ENCODE data around the gene MCCD1. TPM values are rescaled to one million over a fixed set of nuclear protein-coding genes. Genes with fewer than 3 reads are reported as not detected.
"Not testable (repeated sequence)": the region's sequence is repeated elsewhere in the genome, so short reads cannot be mapped to it uniquely, and the experiment has no call there.

MCCD1 gene
- total RNA-seq, 2 experiments from 2014 or later, result not detected

GRCh38 chr6:31495580-31495979 lies 33.2 kb upstream of the MCCD1 start:
- Mint-ChIP-seq H3K27me3 (no peaks in the 10 kb centered on the region), H3K27ac (peak overlapping the region; percentile 96), H3K4me1 (peaks cover 37% of the 10 kb centered on the region), H3K36me3 (peaks cover 13% of the 10 kb centered on the region), H3K4me3 (peak overlapping the region; percentile 97), H3K9me3 (no peaks in the 10 kb centered on the region)
- DNase-seq (no peak), ATAC-seq (ENCODE audit: low read depth) (no peak)
- POLR2A ChIA-PET, result interaction anchor here (0.6 to 4.1 kb wide), 16 partner anchors 14 to 367 kb away, joined by 3 to 55 read pairs (median 4); partner anchors contain the start of genes ABHD16A, DDX39B, GPANK1 and LST1

DNA sequence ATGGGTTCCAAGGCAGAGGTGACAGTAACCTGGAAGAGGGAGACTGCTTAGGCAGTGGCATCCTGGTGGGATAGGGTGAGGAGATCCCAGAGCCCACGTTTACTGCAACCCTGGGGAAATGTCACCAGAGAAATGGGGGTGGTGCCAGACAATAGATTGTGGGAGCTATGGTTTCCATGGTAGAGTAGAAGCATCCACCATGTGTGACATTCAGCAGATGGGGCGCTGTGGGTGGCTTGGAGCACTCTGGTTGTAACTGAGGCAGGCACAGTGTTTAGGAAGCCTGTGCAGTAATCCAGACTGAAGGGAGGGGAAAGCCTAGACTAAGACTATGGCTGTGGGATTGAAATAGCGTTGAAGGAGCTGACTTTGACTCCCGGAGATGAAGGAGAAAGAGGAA lies 31.9 kb upstream of the MCCD1 start:
- ATAC-seq (ENCODE audit: low read depth); H3K27me3 Mint-ChIP-seq; H3K9me3 Mint-ChIP-seq; DNase-seq: not testable (repeated sequence)
- Mint-ChIP-seq H3K27ac (peak overlapping the region; percentile 87), H3K4me1 (peaks cover 42% of the 10 kb centered on the region), H3K4me3 (peak overlapping the region; percentile 97), H3K36me3 (peaks cover 18% of the 10 kb centered on the region)
- POLR2A ChIA-PET, result interaction anchor here (0.7 to 3.4 kb wide), 5 partner anchors 35 to 454 kb away, joined by 3 to 34 read pairs (median 4); partner anchors contain the start of genes DDX39B and NFKBIL1

DNA sequence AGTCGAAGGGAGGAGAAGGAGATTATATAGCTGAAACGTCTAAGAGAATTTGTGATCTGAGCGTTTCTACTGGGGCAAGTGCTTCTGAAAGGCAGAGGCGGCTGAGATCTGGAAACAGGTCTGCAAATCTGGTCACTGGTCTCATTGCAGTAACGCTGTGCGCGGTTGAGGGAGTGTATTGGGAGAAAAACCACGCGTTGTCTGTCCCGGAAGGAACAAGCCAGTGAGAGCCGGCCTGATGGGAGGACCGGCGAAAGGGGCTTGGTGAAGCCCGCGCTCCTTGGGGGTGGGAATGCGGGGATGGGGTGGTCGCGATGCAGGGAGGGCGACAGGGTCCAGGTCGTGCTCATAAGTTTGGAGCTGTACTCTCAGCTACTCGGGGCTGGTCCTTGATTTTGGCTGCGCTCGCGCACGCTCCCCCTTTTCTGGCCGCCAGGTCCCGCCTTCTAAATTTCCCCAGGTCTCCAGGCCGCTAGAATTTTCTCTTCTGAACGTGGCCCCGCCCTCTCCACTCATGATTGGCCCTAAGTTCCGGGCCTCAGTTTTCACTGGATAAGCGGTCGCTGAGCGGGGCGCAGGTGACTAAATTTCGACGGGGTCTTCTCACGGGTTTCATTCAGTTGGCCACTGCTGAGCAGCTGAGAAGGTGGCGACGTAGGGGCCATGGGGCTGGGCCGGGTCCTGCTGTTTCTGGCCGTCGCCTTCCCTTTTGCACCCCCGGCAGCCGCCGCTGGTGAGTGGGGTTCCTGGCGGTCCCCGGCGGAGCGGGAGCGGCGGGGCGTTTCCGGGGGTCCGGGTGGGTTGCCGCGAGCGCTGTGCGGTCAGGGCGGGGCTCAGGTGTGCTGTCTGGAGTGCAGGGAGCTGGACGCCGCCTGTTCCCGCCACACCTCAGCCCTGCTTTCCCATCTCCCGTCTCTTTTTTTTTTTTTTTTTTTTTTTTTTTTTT lies 31.0 kb upstream of the MCCD1 start, which contains the start of gene MICB:
Gene MICB, plus strand, starts transcription at position 615 of the 946 bp plus-strand sequence. Its CDS starts 49 bp downstream, at position 664.
- POLR2A ChIA-PET, result interaction anchor here (1.0 to 3.4 kb wide), 6 partner anchors 34 to 330 kb away, joined by 3 to 34 read pairs (median 4); partner anchors contain the start of genes DDX39B, HSPA1B and NFKBIL1
- ATAC-seq (ENCODE audit: low read depth), result peak; percentile 71
- H3K9me3 Mint-ChIP-seq, result no peaks in the 10 kb centered on the region
- peak within 1 kb of the TSS; percentile 87 for H3K27ac Mint-ChIP-seq
- H3K4me3 Mint-ChIP-seq, result peak within 1 kb of the TSS; percentile 97
- peaks cover 26% of the 10 kb centered on the region for H3K36me3 Mint-ChIP-seq
- peak; percentile 79 for DNase-seq
- peaks cover 47% of the 10 kb centered on the region for H3K4me1 Mint-ChIP-seq
- no peaks in the 10 kb centered on the region for H3K27me3 Mint-ChIP-seq

DNA sequence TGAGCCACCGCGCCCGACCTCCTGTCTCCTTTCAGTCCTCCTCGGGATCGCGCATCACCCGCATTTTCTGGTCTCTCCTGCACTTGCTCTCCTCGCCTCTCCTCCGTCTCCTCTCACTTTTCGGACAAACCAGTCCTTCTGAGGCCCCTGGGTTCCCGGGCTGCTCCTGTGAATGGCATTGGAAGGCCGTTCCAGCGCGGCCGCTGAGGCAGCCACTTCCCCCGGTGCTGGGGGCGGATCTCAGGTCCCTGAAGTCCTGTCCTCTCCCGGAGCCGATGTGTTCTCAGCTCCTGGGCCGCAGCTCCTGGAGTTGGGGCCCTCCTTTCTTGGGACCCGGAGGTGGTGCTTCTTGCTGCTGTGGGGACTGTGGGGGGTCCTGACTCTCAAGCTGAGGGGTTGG lies 30.0 kb upstream of the MCCD1 start:
- ATAC-seq (ENCODE audit: low read depth), result no peak
- H3K27me3 Mint-ChIP-seq, result no peaks in the 10 kb centered on the region
- peak overlapping the region; percentile 75 for H3K27ac Mint-ChIP-seq
- H3K9me3 Mint-ChIP-seq, result no peaks in the 10 kb centered on the region
- DNase-seq, result no peak
- H3K4me3 Mint-ChIP-seq, result peak overlapping the region; percentile 97
- H3K36me3 Mint-ChIP-seq, result peaks cover 30% of the 10 kb centered on the region
- H3K4me1 Mint-ChIP-seq, result peaks cover 51% of the 10 kb centered on the region
- POLR2A ChIA-PET, result interaction anchor here (1.1 to 3.4 kb wide), 3 partner anchors 40 to 329 kb away, joined by 3 to 34 read pairs (median 4); partner anchors contain the start of genes DDX39B and HSPA1B

DNA sequence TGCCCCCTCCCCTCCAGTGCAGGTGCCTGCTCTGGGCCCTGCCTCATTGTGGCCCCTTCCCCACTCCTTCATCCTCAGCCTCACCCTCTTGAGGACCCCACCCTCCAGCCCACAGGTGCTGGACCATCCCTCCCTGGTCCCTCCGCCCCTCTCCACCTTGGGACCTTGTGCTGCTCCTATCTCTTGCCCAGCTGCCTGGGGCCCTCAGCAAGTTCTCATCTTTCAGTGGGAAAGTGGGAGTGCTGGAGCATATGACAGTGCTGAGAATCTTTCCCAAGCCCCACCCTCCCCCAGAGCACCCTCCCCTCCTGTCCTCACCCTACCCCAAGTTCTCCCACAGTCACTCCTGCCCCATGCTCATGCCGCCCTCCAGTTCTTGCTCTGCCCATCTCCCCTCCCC lies 29.1 kb upstream of the MCCD1 start:
- H3K27me3 Mint-ChIP-seq; DNase-seq; H3K27ac Mint-ChIP-seq; H3K9me3 Mint-ChIP-seq; ATAC-seq (ENCODE audit: low read depth): not testable (repeated sequence)
- Mint-ChIP-seq H3K4me1 (peaks cover 51% of the 10 kb centered on the region), H3K4me3 (peak overlapping the region; percentile 97), H3K36me3 (peaks cover 31% of the 10 kb centered on the region)
- POLR2A ChIA-PET, result interaction anchor here (3.4 kb wide), 1 partner anchor 42 kb away, joined by 34 read pairs; the partner anchor contains the start of gene DDX39B

GRCh38 chr6:31502586-31502985 lies 26.2 kb upstream of the MCCD1 start:
- no peak overlapping the region for H3K27ac Mint-ChIP-seq

GRCh38 chr6:31509036-31509435 lies 19.7 kb upstream of the MCCD1 start:
- not testable (repeated sequence) for DNase-seq, H3K4me3 Mint-ChIP-seq, H3K9me3 Mint-ChIP-seq, H3K4me1 Mint-ChIP-seq, H3K27ac Mint-ChIP-seq, H3K27me3 Mint-ChIP-seq
- peaks cover 35% of the 10 kb centered on the region for H3K36me3 Mint-ChIP-seq
- peak; percentile 33 for ATAC-seq (ENCODE audit: low read depth)
- POLR2A ChIA-PET, result interaction anchor here (1.7 kb wide), 1 partner anchor 14 kb away, joined by 4 read pairs; no protein-coding TSS in a partner anchor

More at GRCh38 chr6:31502586-31502985, 26.2 kb upstream of the MCCD1 start:
- DNase-seq (no peak), ATAC-seq (ENCODE audit: low read depth) (no peak)
- H3K4me3 Mint-ChIP-seq, result no peak overlapping the region
- POLR2A ChIA-PET, result interaction anchor here (0.7 kb wide), 1 partner anchor 8 kb away, joined by 4 read pairs; no protein-coding TSS in a partner anchor
- no peaks in the 10 kb centered on the region for H3K27me3 Mint-ChIP-seq
- no peaks in the 10 kb centered on the region for H3K9me3 Mint-ChIP-seq
- H3K4me1 Mint-ChIP-seq, result peaks cover 43% of the 10 kb centered on the region
- H3K36me3 Mint-ChIP-seq, result peaks cover 39% of the 10 kb centered on the region

GRCh38 chr6:31510007-31510406 lies 18.8 kb upstream of the MCCD1 start:
- Mint-ChIP-seq H3K27me3 (peaks cover 2% of the 10 kb centered on the region), H3K27ac (no peak overlapping the region), H3K4me3 (no peak overlapping the region), H3K36me3 (peaks cover 33% of the 10 kb centered on the region), H3K9me3 (no peaks in the 10 kb centered on the region), H3K4me1 (peaks cover 4% of the 10 kb centered on the region)
- DNase-seq, result no peak
- POLR2A ChIA-PET, result interaction anchor here (1.7 kb wide), 1 partner anchor 15 kb away, joined by 4 read pairs; no protein-coding TSS in a partner anchor
- ATAC-seq (ENCODE audit: low read depth), result no peak

GRCh38 chr6:31513456-31514165 lies 15.2 kb upstream of the MCCD1 start:
- no peaks in the 10 kb centered on the region for H3K9me3 Mint-ChIP-seq
- ATAC-seq (ENCODE audit: low read depth), result no peak
- POLR2A ChIA-PET, result no interaction called here

DNA sequence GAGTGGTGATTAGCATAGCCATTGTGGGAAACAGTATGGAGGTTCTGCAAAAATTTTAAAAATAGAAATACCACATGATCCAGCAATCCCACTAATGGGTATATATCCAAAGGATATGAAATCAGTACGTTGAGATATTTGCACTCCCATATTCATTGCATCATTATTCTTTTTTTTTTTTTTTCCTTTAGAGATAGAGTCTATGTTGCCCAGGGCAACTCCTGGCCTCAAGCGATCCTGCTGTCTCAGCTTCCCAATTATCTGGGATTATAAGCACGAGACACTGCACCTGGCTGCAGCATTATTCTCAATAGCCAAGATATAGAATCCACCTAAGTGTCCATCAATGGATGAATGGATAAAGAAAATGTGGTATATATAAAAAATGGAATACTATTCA lies 6.9 kb upstream of the MCCD1 start:
- Mint-ChIP-seq H3K27me3 (peaks cover 17% of the 10 kb centered on the region), H3K27ac (no peak overlapping the region), H3K9me3 (no peaks in the 10 kb centered on the region), H3K4me1 (no peaks in the 10 kb centered on the region), H3K36me3 (no peaks in the 10 kb centered on the region), H3K4me3 (no peak overlapping the region)
- ATAC-seq (ENCODE audit: low read depth), result no peak
- POLR2A ChIA-PET, result no interaction called here
- DNase-seq, result no peak

More at GRCh38 chr6:31513456-31514165, 15.2 kb upstream of the MCCD1 start:
- Mint-ChIP-seq H3K4me1 (peaks cover 2% of the 10 kb centered on the region), H3K4me3 (no peak overlapping the region), H3K27ac (no peak overlapping the region), H3K27me3 (peaks cover 12% of the 10 kb centered on the region), H3K36me3 (peaks cover 17% of the 10 kb centered on the region)
- DNase-seq, result no peak

GRCh38 chr6:31525553-31525931 lies 3.2 kb upstream of the MCCD1 start:
- peaks cover 9% of the 10 kb centered on the region for H3K27me3 Mint-ChIP-seq
- POLR2A ChIA-PET, result interaction anchor here (0.7 kb wide), 2 partner anchors 13 to 101 kb away, joined by 5 to 7 read pairs; no protein-coding TSS in a partner anchor
- H3K9me3 Mint-ChIP-seq, result no peaks in the 10 kb centered on the region

GRCh38 chr6:31525932-31526591 lies 2.7 kb upstream of the MCCD1 start:
- H3K27me3 Mint-ChIP-seq, result peaks cover 7% of the 10 kb centered on the region
- ATAC-seq (ENCODE audit: low read depth) (no peak), DNase-seq (no peak)
- peaks cover 11% of the 10 kb centered on the region for H3K36me3 Mint-ChIP-seq
- no peak overlapping the region for H3K27ac Mint-ChIP-seq
- H3K9me3 Mint-ChIP-seq, result no peaks in the 10 kb centered on the region
- POLR2A ChIA-PET, result interaction anchor here (0.5 kb wide), 1 partner anchor 310 kb away, joined by 4 read pairs; no protein-coding TSS in a partner anchor
- peaks cover 1% of the 10 kb centered on the region for H3K4me1 Mint-ChIP-seq
- H3K4me3 Mint-ChIP-seq, result no peak overlapping the region

More at GRCh38 chr6:31525553-31525931, 3.2 kb upstream of the MCCD1 start:
- no peak overlapping the region for H3K4me3 Mint-ChIP-seq
- no peak overlapping the region for H3K27ac Mint-ChIP-seq
- H3K4me1 Mint-ChIP-seq, result peaks cover 1% of the 10 kb centered on the region
- H3K36me3 Mint-ChIP-seq, result peaks cover 7% of the 10 kb centered on the region
- no peak for DNase-seq
- no peak for ATAC-seq (ENCODE audit: low read depth)
